ENCODE measurements around the gene B3GALT2. TPM values are rescaled to one million over a fixed set of nuclear protein-coding genes. Genes with fewer than 3 reads are reported as not detected.
A peak's percentile ranks its signal among the peaks of the same experiment; 100 is the strongest.
"Not testable (repeated sequence)": the region's sequence is repeated elsewhere in the genome, so short reads cannot be mapped to it uniquely, and the experiment has no call there.

Gene B3GALT2
- total RNA-seq, 1 donor from 2014 or later, result 0.79 TPM

DNA sequence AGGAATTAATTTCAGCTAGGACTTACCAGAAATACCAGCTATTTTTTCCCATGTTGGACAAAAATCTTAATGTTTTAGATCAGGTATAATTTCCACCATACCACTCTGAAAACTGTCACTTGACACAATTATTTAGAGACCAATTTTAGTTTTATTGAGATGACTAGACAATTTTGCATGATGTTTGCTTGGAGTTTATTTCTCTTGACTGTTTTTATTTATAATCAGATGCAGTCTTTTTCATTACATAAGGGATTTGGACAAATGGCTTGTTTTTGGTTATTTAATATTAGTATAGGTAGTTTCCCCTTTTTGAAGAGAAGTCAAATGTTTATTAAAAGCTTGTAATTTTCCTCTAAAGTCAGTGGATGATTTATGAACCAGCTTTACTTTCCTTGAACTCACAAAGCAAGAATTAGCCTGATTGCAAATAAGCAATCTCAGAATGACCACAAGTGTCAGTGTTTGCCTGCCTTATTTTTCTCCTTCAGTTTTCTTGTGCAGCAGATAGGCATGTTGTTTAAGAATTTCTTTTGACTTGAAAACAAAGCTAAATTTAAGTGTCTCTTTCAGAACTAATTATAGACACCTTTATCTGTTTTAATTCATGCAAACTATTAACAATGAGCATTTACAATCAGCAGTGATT, 3.8 kb upstream of the B3GALT2 start:
- no peak for DNase-seq (ENCODE audit: low spot score, unreplicated experiment)
- Mint-ChIP-seq H3K36me3 (ENCODE audit: insufficient read depth) (peaks cover 22% of the 10 kb centered on the region), H3K27me3 (no peaks in the 10 kb centered on the region), H3K4me1 (ENCODE audit: low read depth) (peaks cover 41% of the 10 kb centered on the region), H3K27ac (no peak overlapping the region), H3K4me3 (ENCODE audit: low read depth) (no peak overlapping the region), H3K9me3 (ENCODE audit: low read depth) (no peaks in the 10 kb centered on the region)
- peak; percentile 31 for TF ChIP-seq CTCF (IDR thresholded peaks at IDR 0.05; ENCODE audit: unreplicated experiment)

DNA sequence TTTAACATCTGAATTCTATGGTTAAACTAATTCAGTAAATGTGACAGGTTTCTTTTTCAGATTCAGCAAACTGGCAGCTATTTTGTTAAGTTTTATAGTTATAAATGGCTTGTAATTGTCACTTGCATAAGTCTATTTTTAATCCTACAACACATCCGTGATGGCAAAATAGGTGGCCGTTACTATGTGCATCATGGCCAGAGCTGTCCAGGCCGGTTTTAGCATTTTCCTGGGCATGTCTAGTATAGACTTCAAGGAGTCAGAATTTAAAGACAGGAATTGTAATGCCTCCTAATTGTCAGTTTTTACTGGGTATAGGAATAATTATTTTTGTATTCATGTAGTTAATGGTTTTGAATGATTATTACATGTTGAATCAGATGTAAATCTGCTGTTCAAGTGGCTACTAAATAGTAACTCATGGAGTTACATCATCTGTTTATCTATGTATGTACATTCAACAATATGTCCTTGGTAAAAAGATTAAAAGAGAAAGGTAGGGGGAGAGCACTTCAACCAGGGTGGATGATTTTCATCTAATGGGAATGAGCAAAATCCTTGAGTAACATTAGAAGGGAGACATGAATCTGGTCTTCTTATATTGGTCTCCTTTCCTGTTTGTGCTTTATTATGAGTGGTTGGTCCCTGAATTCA, 3.2 kb upstream of the B3GALT2 start:
- DNase-seq (ENCODE audit: low spot score, unreplicated experiment), result no peak
- H3K4me3 Mint-ChIP-seq (ENCODE audit: low read depth), result no peak overlapping the region
- peaks cover 45% of the 10 kb centered on the region for H3K4me1 Mint-ChIP-seq (ENCODE audit: low read depth)
- H3K9me3 Mint-ChIP-seq (ENCODE audit: low read depth), result no peaks in the 10 kb centered on the region
- no peaks in the 10 kb centered on the region for H3K27me3 Mint-ChIP-seq
- no peak for TF ChIP-seq CTCF (IDR thresholded peaks at IDR 0.05; ENCODE audit: unreplicated experiment)
- H3K36me3 Mint-ChIP-seq (ENCODE audit: insufficient read depth), result peaks cover 20% of the 10 kb centered on the region
- peak overlapping the region; percentile 29 for H3K27ac Mint-ChIP-seq

GRCh38 chr1:193188915-193189314, 2.5 kb upstream of the B3GALT2 start:
- not testable (repeated sequence) for H3K27me3 Mint-ChIP-seq; H3K9me3 Mint-ChIP-seq (ENCODE audit: low read depth); H3K27ac Mint-ChIP-seq; H3K4me3 Mint-ChIP-seq (ENCODE audit: low read depth); DNase-seq (ENCODE audit: low spot score, unreplicated experiment)
- Mint-ChIP-seq H3K4me1 (ENCODE audit: low read depth) (peaks cover 48% of the 10 kb centered on the region), H3K36me3 (ENCODE audit: insufficient read depth) (peaks cover 16% of the 10 kb centered on the region)

- no peaks in the 10 kb centered on the region for H3K9me3 Mint-ChIP-seq (ENCODE audit: low read depth)
- H3K36me3 Mint-ChIP-seq (ENCODE audit: insufficient read depth), result peaks cover 7% of the 10 kb centered on the region
- no peak for DNase-seq (ENCODE audit: low spot score, unreplicated experiment)
- H3K27me3 Mint-ChIP-seq, result no peaks in the 10 kb centered on the region
- H3K4me1 Mint-ChIP-seq (ENCODE audit: low read depth), result peaks cover 52% of the 10 kb centered on the region
- no peak overlapping the region for H3K27ac Mint-ChIP-seq
- no peak overlapping the region for H3K4me3 Mint-ChIP-seq (ENCODE audit: low read depth)
- no peak for TF ChIP-seq CTCF (IDR thresholded peaks at IDR 0.05; ENCODE audit: unreplicated experiment)
Measured at GRCh38 chr1:193187114-193187513, 701 bp upstream of the B3GALT2 start.

DNA sequence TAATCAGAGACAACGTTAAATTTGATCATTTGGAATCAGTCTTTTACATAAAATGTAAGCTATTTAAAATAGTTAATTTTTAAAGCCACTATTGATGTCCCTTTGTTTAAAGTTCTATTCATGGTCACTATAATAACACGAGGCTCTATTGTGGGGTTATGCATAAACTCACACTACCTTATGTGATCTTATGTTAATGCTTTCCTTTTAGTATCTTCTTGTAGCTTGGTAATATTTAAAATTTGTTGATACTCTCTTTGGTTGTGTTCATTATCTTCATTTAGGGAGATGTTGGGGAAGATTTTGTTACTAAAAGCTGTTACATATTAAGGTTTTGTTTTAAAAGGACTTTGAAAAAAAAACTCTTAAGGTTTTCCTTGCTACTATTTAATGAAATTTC, 1.2 kb downstream of the B3GALT2 start:
- Mint-ChIP-seq H3K36me3 (ENCODE audit: insufficient read depth) (no peaks in the 10 kb centered on the region), H3K4me1 (ENCODE audit: low read depth) (peaks cover 49% of the 10 kb centered on the region), H3K4me3 (ENCODE audit: low read depth) (peak overlapping the region; percentile 9)

More for the DNA sequence above, 1.2 kb downstream of the B3GALT2 start:
- Mint-ChIP-seq H3K27ac (no peak overlapping the region), H3K9me3 (ENCODE audit: low read depth) (no peaks in the 10 kb centered on the region), H3K27me3 (no peaks in the 10 kb centered on the region)
- no peak for TF ChIP-seq CTCF (IDR thresholded peaks at IDR 0.05; ENCODE audit: unreplicated experiment)
- DNase-seq (ENCODE audit: low spot score, unreplicated experiment), result no peak
